Measurements from ENCODE around the gene CACNA1A.

The CACNA1A gene

GRCh38 chr19:13163609-13164342 is 342.5 kb downstream of the CACNA1A start:
- peak; percentile 95 for DNase-seq (ENCODE audit: low spot score)

DNA sequence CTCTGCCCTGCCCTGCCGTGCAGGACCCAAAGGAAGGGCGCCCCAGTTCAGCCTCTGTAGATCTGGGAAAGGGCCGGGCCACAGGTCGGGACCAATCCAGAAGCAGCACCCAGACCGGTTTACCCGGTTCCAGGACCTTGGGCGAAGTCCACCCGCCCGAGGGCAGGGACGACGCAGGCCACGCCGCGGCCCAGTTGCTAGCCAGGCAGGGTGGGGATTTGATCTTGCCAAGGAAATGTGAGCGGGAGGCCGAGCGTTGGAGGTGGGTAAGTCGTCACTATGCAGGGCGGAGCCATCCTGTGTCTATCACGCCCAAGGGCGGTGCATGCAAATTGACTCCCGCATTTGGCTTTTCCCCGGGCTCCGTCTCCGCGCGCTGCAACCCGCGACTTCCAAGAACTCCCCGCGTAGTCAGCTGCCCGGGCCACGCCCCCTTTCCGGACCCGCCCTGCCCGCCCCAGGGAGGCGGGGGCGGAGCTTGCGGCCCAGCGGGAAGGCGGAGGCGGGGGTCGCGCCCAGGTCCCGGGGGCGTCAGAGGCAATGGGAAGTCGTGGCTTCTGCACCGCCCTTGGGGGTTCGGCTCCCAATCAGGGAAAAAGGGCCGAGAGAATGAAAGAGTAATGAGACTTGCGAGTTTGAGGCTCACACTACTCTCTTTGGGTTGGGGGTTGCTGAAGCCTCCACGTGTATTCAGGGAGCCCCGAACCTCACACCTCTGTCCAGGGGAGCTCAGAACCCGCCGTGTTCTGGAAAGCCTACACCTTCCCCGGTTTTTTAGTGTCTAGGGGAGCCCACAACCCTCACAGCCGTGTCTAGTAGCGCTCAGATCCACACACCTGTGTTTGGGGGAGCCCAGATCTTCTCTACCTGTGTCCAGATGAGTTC is 343.3 kb downstream of the CACNA1A start:
- peak; percentile 98 for DNase-seq (ENCODE audit: low spot score)

DNA sequence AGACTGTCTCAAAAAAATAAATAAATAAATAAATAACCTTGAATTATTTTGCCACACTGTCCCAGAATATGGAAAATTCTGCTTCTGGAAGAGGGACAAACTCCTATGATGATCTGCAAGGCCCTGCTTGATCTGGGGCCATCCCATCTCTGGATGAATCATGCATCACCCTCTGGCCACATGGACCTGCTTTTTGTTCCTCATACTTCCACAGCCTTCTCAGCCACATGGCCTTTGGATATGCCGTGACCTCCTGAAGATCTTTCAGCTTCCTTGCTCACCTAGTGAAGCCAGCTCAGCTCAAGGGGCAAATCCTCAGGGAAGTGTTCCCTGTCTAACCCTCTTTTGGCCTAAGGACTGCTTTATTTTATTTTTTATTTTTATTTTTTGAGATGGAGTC is 345.7 kb downstream of the CACNA1A start:
- DNase-seq (ENCODE audit: low spot score), result no peak

DNA sequence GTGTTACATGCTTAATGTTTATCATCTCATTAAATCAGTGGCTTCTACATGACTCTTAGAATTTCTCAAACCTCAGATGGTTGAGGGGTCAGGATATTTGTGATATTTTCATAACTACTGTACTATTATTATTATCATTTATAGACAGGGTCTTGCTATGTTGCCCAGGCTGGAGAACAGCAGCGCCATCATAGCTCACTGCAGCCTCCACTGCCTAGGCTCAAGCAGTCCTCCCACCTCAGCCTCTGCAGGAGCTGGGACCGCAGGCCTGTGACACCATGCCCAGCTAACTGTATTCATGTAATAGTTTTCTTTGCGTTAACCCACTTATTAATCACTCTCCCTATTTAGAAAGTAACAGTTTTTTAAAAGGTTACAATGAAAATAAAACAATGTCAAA is 346.6 kb downstream of the CACNA1A start:
- DNase-seq (ENCODE audit: low spot score), result no peak
